Measurements from ENCODE around the gene BPIFB1. TPM values are rescaled to one million over a fixed set of nuclear protein-coding genes. Genes with fewer than 3 reads are reported as not detected.

BPIFB1 gene
- total RNA-seq, 1 donor from 2014 or later, result not detected

GRCh38 chr20:33281550-33282146 lies 1.4 kb upstream of the BPIFB1 start:
- Histone ChIP-seq H3F3A (ENCODE audit: low read depth) (no peaks in the 10 kb centered on the region), H4K20me1 (ENCODE audit: low read depth) (no peaks in the 10 kb centered on the region), H3K36me3 (no peaks in the 10 kb centered on the region), H3K9ac (no peak overlapping the region), H2AFZ (replicated peaks) (no peak overlapping the region), H3K27ac (no peak overlapping the region), H3K27me3 (no peaks in the 10 kb centered on the region), H3K4me3 (no peak overlapping the region), H3K9me3 (ENCODE audit: low read depth) (no peaks in the 10 kb centered on the region), H3K4me1 (peaks cover 13% of the 10 kb centered on the region), H3K4me2 (no peak overlapping the region), H3K79me2 (ENCODE audit: low read depth) (no peaks in the 10 kb centered on the region)
- no peak overlapping the region for H3K4me3 Mint-ChIP-seq
- no peak for DNase-seq (ENCODE audit: low spot score)
- peaks cover 15% of the 10 kb centered on the region for H3K4me1 Mint-ChIP-seq
- no peak overlapping the region for H3K27ac Mint-ChIP-seq
- peaks cover 17% of the 10 kb centered on the region for H3K27me3 Mint-ChIP-seq (ENCODE audit: insufficient read depth, low read depth)
- no peak for TF ChIP-seq EZH2 (IDR thresholded peaks at IDR 0.05)
- TF ChIP-seq EZH2phosphoT487 (IDR thresholded peaks at IDR 0.05), result no peak
- TF ChIP-seq CTCF (IDR thresholded peaks at IDR 0.05), result no peak
- H3K9me3 Mint-ChIP-seq, result no peaks in the 10 kb centered on the region
- no peaks in the 10 kb centered on the region for H3K36me3 Mint-ChIP-seq

- Histone ChIP-seq H3K36me3 (no peaks in the 10 kb centered on the region), H3K4me3 (no peak overlapping the region), H3K4me2 (no peak overlapping the region), H4K20me1 (ENCODE audit: low read depth) (no peaks in the 10 kb centered on the region), H3F3A (ENCODE audit: low read depth) (no peaks in the 10 kb centered on the region), H3K9me3 (ENCODE audit: low read depth) (no peaks in the 10 kb centered on the region), H3K4me1 (peaks cover 12% of the 10 kb centered on the region), H3K9ac (no peak overlapping the region), H3K27ac (no peak overlapping the region), H3K27me3 (no peaks in the 10 kb centered on the region), H2AFZ (replicated peaks) (no peak overlapping the region), H3K79me2 (ENCODE audit: low read depth) (no peaks in the 10 kb centered on the region)
- H3K4me3 Mint-ChIP-seq, result no peak overlapping the region
- peaks cover 14% of the 10 kb centered on the region for H3K4me1 Mint-ChIP-seq
- peaks cover 20% of the 10 kb centered on the region for H3K27me3 Mint-ChIP-seq (ENCODE audit: insufficient read depth, low read depth)
- H3K36me3 Mint-ChIP-seq, result no peaks in the 10 kb centered on the region
- TF ChIP-seq CTCF (IDR thresholded peaks at IDR 0.05) (no peak), EZH2 (IDR thresholded peaks at IDR 0.05) (no peak), EZH2phosphoT487 (IDR thresholded peaks at IDR 0.05) (no peak)
- no peak overlapping the region for H3K27ac Mint-ChIP-seq
- no peaks in the 10 kb centered on the region for H3K9me3 Mint-ChIP-seq
- no peak for DNase-seq (ENCODE audit: low spot score)
Measured at GRCh38 chr20:33282196-33282934, 649 bp upstream of the BPIFB1 start.

GRCh38 chr20:33284284-33284683 lies 1.3 kb downstream of the BPIFB1 start:
- no peaks in the 10 kb centered on the region for H3K4me1 ChIP-seq
- peaks cover 5% of the 10 kb centered on the region for H3K4me1 Mint-ChIP-seq
- TF ChIP-seq CTCF (IDR thresholded peaks at IDR 0.05), result no peak
- TF ChIP-seq EZH2phosphoT487 (IDR thresholded peaks at IDR 0.05), result no peak
- no peak for TF ChIP-seq EZH2 (IDR thresholded peaks at IDR 0.05)

More at GRCh38 chr20:33284284-33284683, 1.3 kb downstream of the BPIFB1 start:
- no peak overlapping the region for H3K4me3 ChIP-seq
- no peak for DNase-seq (ENCODE audit: low spot score)
- no peaks in the 10 kb centered on the region for H3K79me2 ChIP-seq (ENCODE audit: low read depth)
- H3K4me2 ChIP-seq, result no peak overlapping the region
- no peak overlapping the region for H3K27ac ChIP-seq
- H3K36me3 Mint-ChIP-seq, result no peaks in the 10 kb centered on the region
- no peaks in the 10 kb centered on the region for H3F3A ChIP-seq (ENCODE audit: low read depth)
- no peaks in the 10 kb centered on the region for H3K9me3 ChIP-seq (ENCODE audit: low read depth)
- no peaks in the 10 kb centered on the region for H3K27me3 ChIP-seq
- no peaks in the 10 kb centered on the region for H3K9me3 Mint-ChIP-seq
- no peak overlapping the region for H3K4me3 Mint-ChIP-seq
- no peak overlapping the region for H3K27ac Mint-ChIP-seq
- H2AFZ ChIP-seq (replicated peaks), result no peak overlapping the region
- peaks cover 16% of the 10 kb centered on the region for H3K27me3 Mint-ChIP-seq (ENCODE audit: insufficient read depth, low read depth)
- H3K36me3 ChIP-seq, result no peaks in the 10 kb centered on the region
- no peaks in the 10 kb centered on the region for H4K20me1 ChIP-seq (ENCODE audit: low read depth)
- H3K9ac ChIP-seq, result no peak overlapping the region

All from neural progenitor cell (in vitro differentiated cells).